Measurements from ENCODE around the gene RALY. TPM values are rescaled to one million over a fixed set of nuclear protein-coding genes. Genes with fewer than 3 reads are reported as not detected.

The RALY gene
- total and polyA plus RNA-seq, 10 of the 15 experiments (the other 5 are each of a cell fraction or from before 2014, with no cell fraction given) = 1.2 to 246 (median 137) TPM

DNA sequence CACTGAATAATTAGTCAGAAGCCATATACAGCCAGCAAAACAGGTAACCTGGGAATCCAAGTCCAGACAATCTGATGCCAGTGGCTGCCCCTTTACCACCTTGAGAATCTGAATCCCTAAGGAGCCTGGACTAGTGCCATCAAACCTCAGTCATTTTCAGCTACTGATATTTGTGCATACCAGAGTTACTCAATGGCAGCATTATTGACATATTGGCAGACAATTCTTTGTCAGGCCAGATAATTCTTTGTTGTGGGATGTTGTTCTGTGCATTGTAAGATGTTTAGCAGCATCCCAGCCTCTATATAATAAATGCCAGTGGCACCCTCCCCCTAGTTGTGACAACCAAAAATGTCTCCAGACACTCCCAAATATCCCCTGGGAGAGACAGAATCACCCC is 121.5 kb downstream of the RALY start:
- Histone ChIP-seq H4K20me1 (ENCODE audit: control insufficient read depth, insufficient read depth) (no peaks in the 10 kb centered on the region), H2AFZ (ENCODE audit: control insufficient read depth, low read depth, low read length) (no peak overlapping the region), H3K9me3 (replicated peaks; ENCODE audit: control insufficient read depth, insufficient read depth, low read length) (no peaks in the 10 kb centered on the region), H3K4me1 (ENCODE audit: control insufficient read depth, insufficient read depth, low read length) (no peaks in the 10 kb centered on the region; the same call in 1 of the 2 replicates), H3K4me3 (no peak overlapping the region), H3K4me2 (ENCODE audit: control insufficient read depth, insufficient read depth) (no peak overlapping the region), H3K36me3 (ENCODE audit: control insufficient read depth in 2 of 2, insufficient read depth in 2 of 2, low read length in 1 of 2) (no peaks in the 10 kb centered on the region), H3K9ac (ENCODE audit: control insufficient read depth, insufficient read depth, low read length) (no peak overlapping the region), H3K27ac (ENCODE audit: control insufficient read depth, insufficient read depth) (no peak overlapping the region), H3K27me3 (replicated peaks in 1 of 2; ENCODE audit: control insufficient read depth in 2 of 2, insufficient read depth in 2 of 2, low read length in 1 of 2) (no peaks in the 10 kb centered on the region), H3K79me2 (ENCODE audit: control insufficient read depth, insufficient read depth, low read length) (peaks cover 19% of the 10 kb centered on the region)
- DNase-seq (ENCODE audit: low read depth, low spot score) (no peak), ATAC-seq (no peak), FAIRE-seq (no peak)
- in situ Hi-C loops (cut with MboI) (no loop called here), intact Hi-C loops (cut with micrococcal nuclease; ENCODE audit: unreplicated experiment) (no loop called here)
- ChIA-PET POLR2A (interaction anchor here (1.1 kb wide), 1 partner anchor 11 kb away, joined by 3 read pairs; no protein-coding TSS in a partner anchor), RAD21 (ENCODE audit: unreplicated experiment) (no interaction called here), SMC1A (ENCODE audit: uncharacterized antibody, unreplicated experiment) (no interaction called here), CTCF (interaction anchor here (0.6 to 1.1 kb wide), 4 partner anchors 9 to 278 kb away, joined by 3 to 4 read pairs (median 4); no protein-coding TSS in a partner anchor)
- TF ChIP-seq SREBF2 (IDR thresholded peaks at IDR 0.05; ENCODE audit: low read length) (no peak), ZNF24 (IDR thresholded peaks at IDR 0.05) (no peak), MTA3 (IDR thresholded peaks at IDR 0.05; ENCODE audit: borderline replicate concordance, low read length) (no peak), FOXM1 (IDR thresholded peaks at IDR 0.05; ENCODE audit: low read depth, low read length) (no peak), CREB1 (IDR thresholded peaks at IDR 0.05; ENCODE audit: low read depth) (no peak), POLR2AphosphoS2 (IDR thresholded peaks at IDR 0.05; ENCODE audit: low read depth, low read length) (no peak)
- TF ChIP-seq, protein P1, sequence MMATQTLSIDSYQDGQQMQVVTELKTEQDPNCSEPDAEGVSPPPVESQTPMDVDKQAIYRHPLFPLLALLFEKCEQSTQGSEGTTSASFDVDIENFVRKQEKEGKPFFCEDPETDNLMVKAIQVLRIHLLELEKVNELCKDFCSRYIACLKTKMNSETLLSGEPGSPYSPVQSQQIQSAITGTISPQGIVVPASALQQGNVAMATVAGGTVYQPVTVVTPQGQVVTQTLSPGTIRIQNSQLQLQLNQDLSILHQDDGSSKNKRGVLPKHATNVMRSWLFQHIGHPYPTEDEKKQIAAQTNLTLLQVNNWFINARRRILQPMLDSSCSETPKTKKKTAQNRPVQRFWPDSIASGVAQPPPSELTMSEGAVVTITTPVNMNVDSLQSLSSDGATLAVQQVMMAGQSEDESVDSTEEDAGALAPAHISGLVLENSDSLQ (IDR thresholded peaks at IDR 0.05) = no peak
- TF ChIP-seq, protein P2, sequence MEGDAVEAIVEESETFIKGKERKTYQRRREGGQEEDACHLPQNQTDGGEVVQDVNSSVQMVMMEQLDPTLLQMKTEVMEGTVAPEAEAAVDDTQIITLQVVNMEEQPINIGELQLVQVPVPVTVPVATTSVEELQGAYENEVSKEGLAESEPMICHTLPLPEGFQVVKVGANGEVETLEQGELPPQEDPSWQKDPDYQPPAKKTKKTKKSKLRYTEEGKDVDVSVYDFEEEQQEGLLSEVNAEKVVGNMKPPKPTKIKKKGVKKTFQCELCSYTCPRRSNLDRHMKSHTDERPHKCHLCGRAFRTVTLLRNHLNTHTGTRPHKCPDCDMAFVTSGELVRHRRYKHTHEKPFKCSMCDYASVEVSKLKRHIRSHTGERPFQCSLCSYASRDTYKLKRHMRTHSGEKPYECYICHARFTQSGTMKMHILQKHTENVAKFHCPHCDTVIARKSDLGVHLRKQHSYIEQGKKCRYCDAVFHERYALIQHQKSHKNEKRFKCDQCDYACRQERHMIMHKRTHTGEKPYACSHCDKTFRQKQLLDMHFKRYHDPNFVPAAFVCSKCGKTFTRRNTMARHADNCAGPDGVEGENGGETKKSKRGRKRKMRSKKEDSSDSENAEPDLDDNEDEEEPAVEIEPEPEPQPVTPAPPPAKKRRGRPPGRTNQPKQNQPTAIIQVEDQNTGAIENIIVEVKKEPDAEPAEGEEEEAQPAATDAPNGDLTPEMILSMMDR (IDR thresholded peaks at IDR 0.05 in 2 of 3, conservative IDR thresholded peaks at IDR 0.05 in 1 of 3; ENCODE audit: control insufficient read depth in 2 of 3, extremely low read depth in 1 of 3, insufficient read depth in 1 of 3, low read depth in 3 of 3, low read length in 3 of 3) = no peak
- BruUV-seq (replicated peaks) = no TSS peak

Data from GM12878 (cell line).